Upper lobe of right lung (tissue), 1 donor: ENCODE data around the gene SMPD4. TPM values are rescaled to one million over a fixed set of nuclear protein-coding genes. Genes with fewer than 3 reads are reported as not detected.
"Not testable (repeated sequence)": the region's sequence is repeated elsewhere in the genome, so short reads cannot be mapped to it uniquely, and the experiment has no call there.

Source experiments
- ATAC-seq: fragments of 200-7000 bp; cut with Tn5 transposase; one replicate; pipeline ENCODE4 v1.9.1; 2020; ENCODE audit warnings: mild to moderate bottlenecking, moderate library complexity
- DNase-seq: peaks from one replicate; pipeline ENCODE4 v3.0.0-alpha.2; 2020
- H3K27ac ChIP-seq: fragments of 200-600 bp; one replicate; pipeline ENCODE4 v1.8.0; 2022
- H3K27me3 ChIP-seq: fragments of 200-600 bp; one replicate; pipeline ENCODE4 v1.8.0; 2022; ENCODE audit warnings: mild to moderate bottlenecking
- H3K36me3 ChIP-seq: fragments of 200-600 bp; one replicate; pipeline ENCODE4 v1.8.0; 2022
- H3K4me1 ChIP-seq: fragments of 200-600 bp; one replicate; pipeline ENCODE4 v1.8.0; 2022
- H3K4me3 ChIP-seq: fragments of 200-600 bp; one replicate; pipeline ENCODE4 v1.8.0; 2022; ENCODE audit warnings: mild to moderate bottlenecking
- H3K9me3 ChIP-seq: fragments of 200-600 bp; one replicate; pipeline ENCODE4 v1.8.0; 2022
- CTCF ChIP-seq: fragments of 200-600 bp; IDR thresholded peaks from one replicate; pipeline ENCODE4 v1.8.0; 2022; ENCODE audit warnings: antibody characterized with exemption
- intact Hi-C: fragments of 100-400 bp; cut with DNase I; formaldehyde crosslinking; loops from one replicate; pipeline ENCODE4 v1.11.0; 2022
- total RNA-seq: library from RNA; stranded (reverse); fragmentation: NEBNext Ultra II Directional; extraction: Animal tissue kit (Norgen Biotek cat#: 25700); gene quantifications from one replicate; pipeline ENCODE4 v1.2.1, GENCODE V29; 2021
- donor health status: DM: no; HTN: yes; CAD: no; lungs with severe emphysema.

The SMPD4 gene
- total RNA-seq, 1 donor from 2014 or later: 41.4 TPM

- DNase-seq (peak; percentile 58), ATAC-seq (no peak)
- no peaks in the 10 kb centered on the region for H3K9me3 ChIP-seq
- H3K27me3 ChIP-seq: peaks cover 4% of the 10 kb centered on the region
- no peak for TF ChIP-seq CTCF
- peaks cover 5% of the 10 kb centered on the region for H3K36me3 ChIP-seq
- no peak overlapping the region for H3K4me3 ChIP-seq
- no peaks in the 10 kb centered on the region for H3K4me1 ChIP-seq
- intact Hi-C loops: no loop called here
- no peak overlapping the region for H3K27ac ChIP-seq
Measured at GRCh38 chr2:130150181-130151144, 30.9 kb downstream of the SMPD4 start.

GRCh38 chr2:130148515-130148914 is 32.9 kb downstream of the SMPD4 start:
- intact Hi-C loops, H3K9me3 ChIP-seq, H3K4me1 ChIP-seq, H3K27ac ChIP-seq, DNase-seq, H3K4me3 ChIP-seq, ATAC-seq, H3K36me3 ChIP-seq: not testable (repeated sequence)
- H3K27me3 ChIP-seq: peaks cover 10% of the 10 kb centered on the region

GRCh38 chr2:130145006-130145414 is 36.4 kb downstream of the SMPD4 start, which contains the start of gene CCDC74B:
Gene CCDC74B, minus strand, starts transcription at chr2:130145112. Its CDS starts 116 bp downstream, at chr2:130144996.
- peak within 1 kb of the TSS; percentile 33 for H3K4me3 ChIP-seq

GRCh38 chr2:130143266-130144039 is 37.9 kb downstream of the SMPD4 start:
- Histone ChIP-seq H3K27me3 (peaks cover 10% of the 10 kb centered on the region), H3K4me3 (peak overlapping the region; percentile 33)
- H3K36me3 ChIP-seq, H3K9me3 ChIP-seq, ATAC-seq, H3K27ac ChIP-seq, H3K4me1 ChIP-seq, intact Hi-C loops: not testable (repeated sequence)
- DNase-seq: peak; percentile 38

More at GRCh38 chr2:130145006-130145414, 36.4 kb downstream of the SMPD4 start, which contains the start of gene CCDC74B:
- peak; percentile 78 for ATAC-seq
- intact Hi-C loops, H3K9me3 ChIP-seq, H3K27ac ChIP-seq, H3K4me1 ChIP-seq, H3K36me3 ChIP-seq: not testable (repeated sequence)
- peak; percentile 74 for DNase-seq
- peaks cover 10% of the 10 kb centered on the region for H3K27me3 ChIP-seq

GRCh38 chr2:130142396-130143265 is 38.8 kb downstream of the SMPD4 start:
- H3K9me3 ChIP-seq, ATAC-seq, H3K27ac ChIP-seq, H3K4me3 ChIP-seq, H3K36me3 ChIP-seq, intact Hi-C loops, H3K4me1 ChIP-seq: not testable (repeated sequence)
- DNase-seq: peak; percentile 44
- peaks cover 10% of the 10 kb centered on the region for H3K27me3 ChIP-seq

- H3K9me3 ChIP-seq, H3K36me3 ChIP-seq, intact Hi-C loops, ATAC-seq, H3K4me3 ChIP-seq, H3K27ac ChIP-seq, H3K4me1 ChIP-seq: not testable (repeated sequence)
- peak; percentile 34 for DNase-seq
- peaks cover 10% of the 10 kb centered on the region for H3K27me3 ChIP-seq
Measured at GRCh38 chr2:130141645-130142370, 39.6 kb downstream of the SMPD4 start.

- intact Hi-C loops, ATAC-seq, H3K4me3 ChIP-seq, DNase-seq, H3K36me3 ChIP-seq, H3K27me3 ChIP-seq, H3K9me3 ChIP-seq, H3K27ac ChIP-seq, H3K4me1 ChIP-seq: not testable (repeated sequence)
Measured at GRCh38 chr2:130141002-130141401, 40.4 kb downstream of the SMPD4 start.

- H3K4me1 ChIP-seq, intact Hi-C loops, H3K36me3 ChIP-seq, H3K9me3 ChIP-seq, H3K4me3 ChIP-seq, ATAC-seq, DNase-seq, H3K27ac ChIP-seq, H3K27me3 ChIP-seq: not testable (repeated sequence)
Measured at GRCh38 chr2:130140516-130140915, 40.9 kb downstream of the SMPD4 start.

- ATAC-seq, H3K27ac ChIP-seq, H3K9me3 ChIP-seq, H3K27me3 ChIP-seq, H3K4me3 ChIP-seq, H3K4me1 ChIP-seq, H3K36me3 ChIP-seq, intact Hi-C loops: not testable (repeated sequence)
- DNase-seq: peak; percentile 56
Measured at GRCh38 chr2:130139331-130140280, 41.8 kb downstream of the SMPD4 start.

GRCh38 chr2:130138841-130139251 is 42.6 kb downstream of the SMPD4 start:
- H3K4me1 ChIP-seq, H3K27ac ChIP-seq, intact Hi-C loops, H3K36me3 ChIP-seq, H3K27me3 ChIP-seq, H3K4me3 ChIP-seq, ATAC-seq, H3K9me3 ChIP-seq: not testable (repeated sequence)
- DNase-seq: peak; percentile 58

- peak; percentile 26 for DNase-seq
- H3K4me1 ChIP-seq, ATAC-seq, H3K27me3 ChIP-seq, H3K36me3 ChIP-seq, H3K27ac ChIP-seq, intact Hi-C loops, H3K9me3 ChIP-seq, H3K4me3 ChIP-seq: not testable (repeated sequence)
Measured at GRCh38 chr2:130138326-130138725, 43.1 kb downstream of the SMPD4 start.
